ENCODE results near the gene FOLR3. TPM values are rescaled to one million over a fixed set of nuclear protein-coding genes. Genes with fewer than 3 reads are reported as not detected.

The FOLR3 gene
- total RNA-seq, 1 donor from 2014 or later: not detected

DNA sequence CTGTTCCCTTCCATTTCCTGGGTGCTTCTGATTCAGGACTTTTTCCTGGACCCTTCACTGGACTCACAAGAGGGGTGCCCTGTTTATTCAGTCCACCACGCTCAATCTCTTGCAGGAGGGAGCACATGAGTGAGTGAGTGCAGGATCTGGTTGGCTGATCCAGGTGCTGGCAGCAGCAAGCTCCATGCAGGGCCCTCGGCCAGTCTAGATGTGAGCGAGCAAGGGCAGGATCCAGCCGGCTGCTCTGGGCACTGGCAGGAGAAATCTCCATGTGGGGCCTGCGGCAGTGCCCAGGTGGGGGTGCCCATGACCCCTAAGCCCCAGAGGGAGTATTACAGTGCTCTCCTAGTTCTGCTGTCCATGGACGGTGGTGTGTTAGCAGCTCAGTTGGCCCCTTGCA, 11.5 kb upstream of the FOLR3 start:
- no peak overlapping the region for H3K27ac Mint-ChIP-seq
- peaks cover 4% of the 10 kb centered on the region for H3K4me1 Mint-ChIP-seq
- TF ChIP-seq, protein P1, sequence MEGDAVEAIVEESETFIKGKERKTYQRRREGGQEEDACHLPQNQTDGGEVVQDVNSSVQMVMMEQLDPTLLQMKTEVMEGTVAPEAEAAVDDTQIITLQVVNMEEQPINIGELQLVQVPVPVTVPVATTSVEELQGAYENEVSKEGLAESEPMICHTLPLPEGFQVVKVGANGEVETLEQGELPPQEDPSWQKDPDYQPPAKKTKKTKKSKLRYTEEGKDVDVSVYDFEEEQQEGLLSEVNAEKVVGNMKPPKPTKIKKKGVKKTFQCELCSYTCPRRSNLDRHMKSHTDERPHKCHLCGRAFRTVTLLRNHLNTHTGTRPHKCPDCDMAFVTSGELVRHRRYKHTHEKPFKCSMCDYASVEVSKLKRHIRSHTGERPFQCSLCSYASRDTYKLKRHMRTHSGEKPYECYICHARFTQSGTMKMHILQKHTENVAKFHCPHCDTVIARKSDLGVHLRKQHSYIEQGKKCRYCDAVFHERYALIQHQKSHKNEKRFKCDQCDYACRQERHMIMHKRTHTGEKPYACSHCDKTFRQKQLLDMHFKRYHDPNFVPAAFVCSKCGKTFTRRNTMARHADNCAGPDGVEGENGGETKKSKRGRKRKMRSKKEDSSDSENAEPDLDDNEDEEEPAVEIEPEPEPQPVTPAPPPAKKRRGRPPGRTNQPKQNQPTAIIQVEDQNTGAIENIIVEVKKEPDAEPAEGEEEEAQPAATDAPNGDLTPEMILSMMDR (IDR thresholded peaks at IDR 0.05; ENCODE audit: unreplicated experiment): no peak
- DNase-seq (ENCODE audit: low spot score in 2 of 2, unreplicated experiment in 2 of 2): no peak
- H3K36me3 Mint-ChIP-seq: no peaks in the 10 kb centered on the region
- peaks cover 1% of the 10 kb centered on the region for H3K27me3 Mint-ChIP-seq (ENCODE audit: low read depth)
- H3K9me3 Mint-ChIP-seq: peaks cover 22% of the 10 kb centered on the region
- H3K4me3 Mint-ChIP-seq: no peak overlapping the region

DNA sequence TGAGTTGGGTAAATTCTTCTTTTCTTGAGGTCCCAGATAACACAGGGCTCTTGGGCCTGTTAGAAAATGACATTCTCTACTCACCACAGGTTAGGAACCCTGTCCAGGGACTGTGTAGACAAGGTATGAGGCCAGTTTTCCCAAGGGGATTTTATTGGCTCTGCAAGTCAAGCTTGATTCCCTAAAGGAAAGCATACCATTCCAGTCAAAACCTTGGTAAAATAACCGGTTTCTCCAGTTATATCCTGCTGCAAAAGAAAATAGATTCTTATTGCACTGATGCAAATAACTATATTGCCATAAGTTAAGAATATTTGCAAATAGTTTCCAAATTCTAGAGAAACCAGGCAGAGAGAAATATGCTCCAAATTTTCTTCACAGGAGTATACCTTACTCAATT, 9.6 kb upstream of the FOLR3 start:
- H3K36me3 Mint-ChIP-seq: no peaks in the 10 kb centered on the region
- H3K4me3 Mint-ChIP-seq: no peak overlapping the region
- H3K27me3 Mint-ChIP-seq (ENCODE audit: low read depth): peaks cover 4% of the 10 kb centered on the region
- H3K27ac Mint-ChIP-seq: no peak overlapping the region
- peaks cover 25% of the 10 kb centered on the region for H3K9me3 Mint-ChIP-seq
- H3K4me1 Mint-ChIP-seq: no peaks in the 10 kb centered on the region
- DNase-seq (ENCODE audit: low spot score in 2 of 2, unreplicated experiment in 2 of 2): no peak
- TF ChIP-seq, protein P1 (IDR thresholded peaks at IDR 0.05; ENCODE audit: unreplicated experiment): no peak

DNA sequence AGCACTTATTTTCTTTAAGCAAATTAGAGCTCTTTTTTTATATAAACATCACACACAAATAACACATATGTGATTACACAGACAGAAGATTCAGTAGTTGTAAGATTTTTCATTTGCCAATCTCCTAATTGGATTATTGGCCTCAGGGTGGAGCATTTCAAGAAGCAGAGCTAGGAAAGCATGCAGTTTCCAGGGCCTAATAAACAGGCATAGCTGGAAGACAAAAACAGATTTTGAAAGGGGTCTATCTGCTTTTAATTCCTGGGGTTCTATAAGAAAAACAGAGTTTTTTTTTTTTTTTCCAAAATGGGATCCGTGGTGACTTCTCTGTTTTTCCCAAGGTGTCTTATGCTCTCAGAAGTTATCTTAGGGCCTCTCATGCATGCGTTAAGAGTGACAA, 7.6 kb upstream of the FOLR3 start:
- H3K36me3 Mint-ChIP-seq: no peaks in the 10 kb centered on the region
- TF ChIP-seq, protein P1 (IDR thresholded peaks at IDR 0.05; ENCODE audit: unreplicated experiment): no peak
- H3K9me3 Mint-ChIP-seq: peaks cover 25% of the 10 kb centered on the region
- DNase-seq (ENCODE audit: low spot score in 2 of 2, unreplicated experiment in 2 of 2): no peak
- H3K27ac Mint-ChIP-seq: no peak overlapping the region
- no peaks in the 10 kb centered on the region for H3K4me1 Mint-ChIP-seq
- H3K27me3 Mint-ChIP-seq (ENCODE audit: low read depth): peaks cover 17% of the 10 kb centered on the region
- H3K4me3 Mint-ChIP-seq: no peak overlapping the region

DNA sequence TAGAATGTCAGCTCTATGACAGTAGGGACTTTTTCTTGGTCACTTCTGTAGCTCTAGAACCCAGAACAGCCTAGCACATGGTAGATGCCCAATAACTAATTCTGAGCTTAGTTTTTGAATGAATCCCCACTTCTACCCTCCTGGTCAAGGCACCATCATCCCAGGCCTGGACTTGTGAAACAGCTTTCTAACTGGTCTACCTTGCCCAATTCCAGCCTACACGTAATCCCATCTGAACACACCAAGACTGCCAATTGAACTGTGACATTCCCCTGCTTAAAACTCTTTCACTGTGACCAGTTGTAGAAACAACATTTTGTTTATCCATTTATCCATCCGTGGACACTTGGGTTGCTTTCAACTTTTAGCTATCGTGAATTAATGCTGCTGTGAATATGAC, 6.1 kb upstream of the FOLR3 start:
- peaks cover 25% of the 10 kb centered on the region for H3K27me3 Mint-ChIP-seq (ENCODE audit: low read depth)
- no peaks in the 10 kb centered on the region for H3K36me3 Mint-ChIP-seq
- H3K9me3 Mint-ChIP-seq: peaks cover 25% of the 10 kb centered on the region
- no peak overlapping the region for H3K4me3 Mint-ChIP-seq
- TF ChIP-seq, protein P1 (IDR thresholded peaks at IDR 0.05; ENCODE audit: unreplicated experiment): no peak
- no peaks in the 10 kb centered on the region for H3K4me1 Mint-ChIP-seq
- H3K27ac Mint-ChIP-seq: no peak overlapping the region
- no peak for DNase-seq (ENCODE audit: low spot score in 2 of 2, unreplicated experiment in 2 of 2)

DNA sequence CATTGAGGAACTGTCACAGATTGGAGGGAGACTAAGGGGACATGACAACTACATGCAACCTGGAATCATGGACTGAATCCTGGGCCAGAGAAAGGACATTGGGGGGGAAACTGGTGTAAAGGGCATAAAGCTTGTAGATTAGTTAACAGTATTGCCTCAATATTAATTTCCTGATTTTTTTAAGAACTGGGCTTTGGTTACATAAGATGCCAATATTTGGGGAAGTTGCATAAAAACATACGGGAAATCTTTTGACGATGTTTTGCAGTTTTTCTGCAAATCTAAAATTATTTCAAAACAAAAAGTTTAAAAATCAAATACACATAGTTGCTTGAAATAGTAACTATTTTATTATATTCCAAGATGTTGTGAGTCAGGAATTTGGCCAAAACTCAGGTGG, 2.9 kb upstream of the FOLR3 start:
- TF ChIP-seq, protein P1 (IDR thresholded peaks at IDR 0.05; ENCODE audit: unreplicated experiment): no peak
- peaks cover 25% of the 10 kb centered on the region for H3K27me3 Mint-ChIP-seq (ENCODE audit: low read depth)
- H3K36me3 Mint-ChIP-seq: no peaks in the 10 kb centered on the region
- no peak overlapping the region for H3K4me3 Mint-ChIP-seq
- DNase-seq (ENCODE audit: low spot score in 2 of 2, unreplicated experiment in 2 of 2): no peak
- no peak overlapping the region for H3K27ac Mint-ChIP-seq
- no peaks in the 10 kb centered on the region for H3K4me1 Mint-ChIP-seq
- peaks cover 15% of the 10 kb centered on the region for H3K9me3 Mint-ChIP-seq

Measured in mesothelial cell of epicardium (in vitro differentiated cells).